NCI-H446 treated with DMSO at 0.1 percent for 48 hours (cell line): ENCODE data around the gene RPL13.
"Not testable (repeated sequence)": the region's sequence is repeated elsewhere in the genome, so short reads cannot be mapped to it uniquely, and the experiment has no call there.

Source experiments
- DNase-seq: peaks from one replicate; lab custom pipeline; 2025; lab: John Stamatoyannopoulos, UW

The RPL13 gene

GRCh38 chr16:89577055-89577759 is 16.7 kb downstream of the RPL13 start:
- DNase-seq, result no peak

GRCh38 chr16:89579351-89579750 is 18.9 kb downstream of the RPL13 start:
- DNase-seq, result no peak

GRCh38 chr16:89581045-89581695 is 20.7 kb downstream of the RPL13 start:
- no peak for DNase-seq

GRCh38 chr16:89581861-89582563 is 21.5 kb downstream of the RPL13 start:
- DNase-seq, result no peak

- no peak for DNase-seq
Observed at GRCh38 chr16:89582614-89583196, 22.2 kb downstream of the RPL13 start.

- no peak for DNase-seq
Observed at GRCh38 chr16:89583197-89583894, 22.9 kb downstream of the RPL13 start.

GRCh38 chr16:89583895-89584644 is 23.6 kb downstream of the RPL13 start:
- DNase-seq, result no peak

GRCh38 chr16:89584768-89585549 is 24.5 kb downstream of the RPL13 start:
- DNase-seq, result no peak

GRCh38 chr16:89586218-89586617 is 25.7 kb downstream of the RPL13 start:
- no peak for DNase-seq

GRCh38 chr16:89586853-89587252 is 26.4 kb downstream of the RPL13 start:
- DNase-seq, result no peak

GRCh38 chr16:89587676-89588075 is 27.2 kb downstream of the RPL13 start:
- DNase-seq, result not testable (repeated sequence)

GRCh38 chr16:89588413-89589109 is 28.1 kb downstream of the RPL13 start:
- no peak for DNase-seq

- DNase-seq, result no peak
Observed at GRCh38 chr16:89589241-89589926, 28.9 kb downstream of the RPL13 start.

- no peak for DNase-seq
Observed at GRCh38 chr16:89593841-89594240, 33.4 kb downstream of the RPL13 start.

- DNase-seq, result no peak
Observed at GRCh38 chr16:89595330-89596060, 35.0 kb downstream of the RPL13 start.

GRCh38 chr16:89596061-89596689 is 35.7 kb downstream of the RPL13 start:
- DNase-seq, result no peak

- no peak for DNase-seq
Observed at GRCh38 chr16:89596957-89597649, 36.6 kb downstream of the RPL13 start.

GRCh38 chr16:89598199-89598598 is 37.7 kb downstream of the RPL13 start:
- DNase-seq, result peak; percentile 0
